Measurements from ENCODE around the gene PRKN.

Gene PRKN

GRCh38 chr6:162332365-162332764 lies 395.2 kb downstream of the PRKN start:
- Histone ChIP-seq H3K4me3 (ENCODE audit: low read length) (no peak overlapping the region), H3K4me1 (ENCODE audit: control insufficient read depth, insufficient read depth, low read length) (no peaks in the 10 kb centered on the region), H3K9ac (ENCODE audit: low read length) (no peak overlapping the region), H3K36me3 (ENCODE audit: control insufficient read depth, insufficient read depth, low read length) (no peaks in the 10 kb centered on the region), H3K27me3 (ENCODE audit: control insufficient read depth, insufficient read depth, low read length) (no peaks in the 10 kb centered on the region), H3K27ac (ENCODE audit: low read depth, low read length) (no peak overlapping the region)

GRCh38 chr6:162331911-162332310 lies 395.7 kb downstream of the PRKN start:
- Histone ChIP-seq H3K27me3 (ENCODE audit: control insufficient read depth, insufficient read depth, low read length) (no peaks in the 10 kb centered on the region), H3K27ac (ENCODE audit: low read depth, low read length) (no peak overlapping the region), H3K9ac (ENCODE audit: low read length) (no peak overlapping the region), H3K4me3 (ENCODE audit: low read length) (no peak overlapping the region), H3K4me1 (ENCODE audit: control insufficient read depth, insufficient read depth, low read length) (no peaks in the 10 kb centered on the region), H3K36me3 (ENCODE audit: control insufficient read depth, insufficient read depth, low read length) (no peaks in the 10 kb centered on the region)

- no peak overlapping the region for H3K4me3 ChIP-seq (ENCODE audit: low read length)
- H3K27me3 ChIP-seq (ENCODE audit: control insufficient read depth, insufficient read depth, low read length) = no peaks in the 10 kb centered on the region
- H3K27ac ChIP-seq (ENCODE audit: low read depth, low read length) = no peak overlapping the region
- no peak overlapping the region for H3K9ac ChIP-seq (ENCODE audit: low read length)
- no peaks in the 10 kb centered on the region for H3K4me1 ChIP-seq (ENCODE audit: control insufficient read depth, insufficient read depth, low read length)
- H3K36me3 ChIP-seq (ENCODE audit: control insufficient read depth, insufficient read depth, low read length) = no peaks in the 10 kb centered on the region
These were observed 401.7 kb downstream of the PRKN start for GRCh38 chr6:162325826-162326225.

- Histone ChIP-seq H3K4me1 (ENCODE audit: control insufficient read depth, insufficient read depth, low read length) (no peaks in the 10 kb centered on the region), H3K36me3 (ENCODE audit: control insufficient read depth, insufficient read depth, low read length) (no peaks in the 10 kb centered on the region), H3K27ac (ENCODE audit: low read depth, low read length) (no peak overlapping the region), H3K27me3 (ENCODE audit: control insufficient read depth, insufficient read depth, low read length) (no peaks in the 10 kb centered on the region), H3K9ac (ENCODE audit: low read length) (no peak overlapping the region), H3K4me3 (ENCODE audit: low read length) (no peak overlapping the region)
These were observed 402.5 kb downstream of the PRKN start for GRCh38 chr6:162325051-162325450.

GRCh38 chr6:162315291-162315690 lies 412.3 kb downstream of the PRKN start:
- H3K27ac ChIP-seq (ENCODE audit: low read depth, low read length) = no peak overlapping the region
- no peaks in the 10 kb centered on the region for H3K4me1 ChIP-seq (ENCODE audit: control insufficient read depth, insufficient read depth, low read length)
- no peak overlapping the region for H3K9ac ChIP-seq (ENCODE audit: low read length)
- no peak overlapping the region for H3K4me3 ChIP-seq (ENCODE audit: low read length)
- no peaks in the 10 kb centered on the region for H3K27me3 ChIP-seq (ENCODE audit: control insufficient read depth, insufficient read depth, low read length)
- no peaks in the 10 kb centered on the region for H3K36me3 ChIP-seq (ENCODE audit: control insufficient read depth, insufficient read depth, low read length)

GRCh38 chr6:162313922-162314660 lies 413.5 kb downstream of the PRKN start:
- H3K4me3 ChIP-seq (ENCODE audit: low read length) = no peak overlapping the region
- H3K9ac ChIP-seq (ENCODE audit: low read length) = no peak overlapping the region
- no peaks in the 10 kb centered on the region for H3K27me3 ChIP-seq (ENCODE audit: control insufficient read depth, insufficient read depth, low read length)
- H3K36me3 ChIP-seq (ENCODE audit: control insufficient read depth, insufficient read depth, low read length) = no peaks in the 10 kb centered on the region
- H3K27ac ChIP-seq (ENCODE audit: low read depth, low read length) = no peak overlapping the region
- H3K4me1 ChIP-seq (ENCODE audit: control insufficient read depth, insufficient read depth, low read length) = no peaks in the 10 kb centered on the region

GRCh38 chr6:162307865-162308264 lies 419.7 kb downstream of the PRKN start:
- Histone ChIP-seq H3K36me3 (ENCODE audit: control insufficient read depth, insufficient read depth, low read length) (no peaks in the 10 kb centered on the region), H3K27me3 (ENCODE audit: control insufficient read depth, insufficient read depth, low read length) (no peaks in the 10 kb centered on the region), H3K4me1 (ENCODE audit: control insufficient read depth, insufficient read depth, low read length) (no peaks in the 10 kb centered on the region), H3K4me3 (ENCODE audit: low read length) (no peak overlapping the region), H3K9ac (ENCODE audit: low read length) (no peak overlapping the region), H3K27ac (ENCODE audit: low read depth, low read length) (no peak overlapping the region)

- no peak overlapping the region for H3K9ac ChIP-seq (ENCODE audit: low read length)
- no peaks in the 10 kb centered on the region for H3K4me1 ChIP-seq (ENCODE audit: control insufficient read depth, insufficient read depth, low read length)
- H3K4me3 ChIP-seq (ENCODE audit: low read length) = no peak overlapping the region
- H3K27me3 ChIP-seq (ENCODE audit: control insufficient read depth, insufficient read depth, low read length) = no peaks in the 10 kb centered on the region
- H3K36me3 ChIP-seq (ENCODE audit: control insufficient read depth, insufficient read depth, low read length) = no peaks in the 10 kb centered on the region
- no peak overlapping the region for H3K27ac ChIP-seq (ENCODE audit: low read depth, low read length)
These were observed 420.9 kb downstream of the PRKN start for GRCh38 chr6:162306616-162307015.

- H3K27me3 ChIP-seq (ENCODE audit: control insufficient read depth, insufficient read depth, low read length) = no peaks in the 10 kb centered on the region
- H3K4me1 ChIP-seq (ENCODE audit: control insufficient read depth, insufficient read depth, low read length) = no peaks in the 10 kb centered on the region
- no peak overlapping the region for H3K4me3 ChIP-seq (ENCODE audit: low read length)
- H3K27ac ChIP-seq (ENCODE audit: low read depth, low read length) = no peak overlapping the region
- no peaks in the 10 kb centered on the region for H3K36me3 ChIP-seq (ENCODE audit: control insufficient read depth, insufficient read depth, low read length)
- no peak overlapping the region for H3K9ac ChIP-seq (ENCODE audit: low read length)
These were observed 426.4 kb downstream of the PRKN start for GRCh38 chr6:162301128-162301527.

- no peak overlapping the region for H3K9ac ChIP-seq (ENCODE audit: low read length)
- no peak overlapping the region for H3K27ac ChIP-seq (ENCODE audit: low read depth, low read length)
- H3K36me3 ChIP-seq (ENCODE audit: control insufficient read depth, insufficient read depth, low read length) = no peaks in the 10 kb centered on the region
- H3K4me3 ChIP-seq (ENCODE audit: low read length) = no peak overlapping the region
- H3K4me1 ChIP-seq (ENCODE audit: control insufficient read depth, insufficient read depth, low read length) = peaks cover 10% of the 10 kb centered on the region
- H3K27me3 ChIP-seq (ENCODE audit: control insufficient read depth, insufficient read depth, low read length) = no peaks in the 10 kb centered on the region
These were observed 433.5 kb downstream of the PRKN start for GRCh38 chr6:162294029-162294428.

- Histone ChIP-seq H3K36me3 (ENCODE audit: control insufficient read depth, insufficient read depth, low read length) (no peaks in the 10 kb centered on the region), H3K4me3 (ENCODE audit: low read length) (no peak overlapping the region), H3K4me1 (ENCODE audit: control insufficient read depth, insufficient read depth, low read length) (peaks cover 10% of the 10 kb centered on the region), H3K27ac (ENCODE audit: low read depth, low read length) (no peak overlapping the region), H3K27me3 (ENCODE audit: control insufficient read depth, insufficient read depth, low read length) (no peaks in the 10 kb centered on the region), H3K9ac (ENCODE audit: low read length) (no peak overlapping the region)
These were observed 434.7 kb downstream of the PRKN start for GRCh38 chr6:162292915-162293314.

- Histone ChIP-seq H3K4me1 (ENCODE audit: control insufficient read depth, insufficient read depth, low read length) (peaks cover 10% of the 10 kb centered on the region), H3K4me3 (ENCODE audit: low read length) (no peak overlapping the region), H3K27ac (ENCODE audit: low read depth, low read length) (no peak overlapping the region), H3K36me3 (ENCODE audit: control insufficient read depth, insufficient read depth, low read length) (no peaks in the 10 kb centered on the region), H3K27me3 (ENCODE audit: control insufficient read depth, insufficient read depth, low read length) (no peaks in the 10 kb centered on the region), H3K9ac (ENCODE audit: low read length) (no peak overlapping the region)
These were observed 436.6 kb downstream of the PRKN start for GRCh38 chr6:162290846-162291465.

- Histone ChIP-seq H3K9ac (ENCODE audit: low read length) (no peak overlapping the region), H3K36me3 (ENCODE audit: control insufficient read depth, insufficient read depth, low read length) (no peaks in the 10 kb centered on the region), H3K27ac (ENCODE audit: low read depth, low read length) (no peak overlapping the region), H3K4me1 (ENCODE audit: control insufficient read depth, insufficient read depth, low read length) (peaks cover 10% of the 10 kb centered on the region), H3K4me3 (ENCODE audit: low read length) (no peak overlapping the region), H3K27me3 (ENCODE audit: control insufficient read depth, insufficient read depth, low read length) (no peaks in the 10 kb centered on the region)
These were observed 437.6 kb downstream of the PRKN start for GRCh38 chr6:162289972-162290371.
